IMR-90 (cell line): ENCODE results near the gene FOXN4. TPM values are rescaled to one million over a fixed set of nuclear protein-coding genes. Genes with fewer than 3 reads are reported as not detected.
A peak's percentile ranks its signal among the peaks of the same experiment; 100 is the strongest.

Source experiments
- ATAC-seq: fragments of 200-7000 bp; cut with Tn5 transposase; 2 replicates; pipeline ENCODE4 v1.9.1; 2020; ENCODE audit warnings: low read depth, mild to moderate bottlenecking, moderate library complexity
- BruUV-seq: library from RNA; stranded (reverse); fragments of 400-500 nt; replicated peaks from 2 replicates; lab custom pipeline; 2021; lab: Mats Ljungman, UMichigan
- CTCF ChIA-PET: fragments of 300-600 bp; formaldehyde crosslinking; extraction: SDS; loops from one replicate; lab custom pipeline; 2021; ENCODE audit warnings: antibody characterized with exemption; lab: Yijun Ruan, JAX
- POLR2A ChIA-PET: fragments of 300-600 bp; sonication (Branson Sonifier 250); formaldehyde crosslinking; loops from one replicate; lab custom pipeline; 2022; ENCODE audit warnings: antibody characterized with exemption; ENCODE audit not compliant: unreplicated experiment; lab: Charles Lee
- DNase-seq: peaks from one replicate; pipeline ENCODE4 v3.0.0; 2013
- H2AFZ ChIP-seq: replicated peaks from 2 replicates; pipeline ENCODE3; 2013; ENCODE audit warnings: low read length, mild to moderate bottlenecking; ENCODE audit not compliant: poor library complexity
- H2AK5ac ChIP-seq: 2 replicates; pipeline ENCODE4 v1.6.1; 2013; ENCODE audit warnings: low read depth, low read length, inconsistent platforms
- H2AK9ac ChIP-seq: replicated peaks from 2 replicates; pipeline ENCODE3; 2013; ENCODE audit warnings: mild to moderate bottlenecking, low read depth, low read length, moderate library complexity; ENCODE audit not compliant: poor library complexity
- H2BK120ac ChIP-seq: 2 replicates; pipeline ENCODE4 v1.6.1; 2013; ENCODE audit warnings: low read depth, low read length, inconsistent platforms
- H2BK15ac ChIP-seq: 3 replicates; pipeline ENCODE4 v1.6.1; 2013; ENCODE audit warnings: low read depth, low read length, inconsistent platforms
- H2BK20ac ChIP-seq: 2 replicates; pipeline ENCODE4 v1.6.1; 2013; ENCODE audit warnings: low read depth, mild to moderate bottlenecking, inconsistent platforms, low read length, moderate library complexity
- H2BK5ac ChIP-seq: 2 replicates; pipeline ENCODE4 v1.6.1; 2013; ENCODE audit warnings: mild to moderate bottlenecking, low read depth, low read length, inconsistent platforms; ENCODE audit not compliant: poor library complexity, severe bottlenecking
- H3K14ac ChIP-seq: replicated peaks from 2 replicates; pipeline ENCODE4 v1.6.1; 2013; ENCODE audit warnings: low read depth, low read length, inconsistent platforms
- H3K18ac ChIP-seq: 2 replicates; pipeline ENCODE4 v1.6.1; 2013; ENCODE audit warnings: low read depth, low read length, control low read depth
- H3K23ac ChIP-seq: 2 replicates; pipeline ENCODE4 v1.6.1; 2013; ENCODE audit warnings: low read depth, low read length, inconsistent platforms
- H3K27ac ChIP-seq: 2 replicates; pipeline ENCODE4 v1.5.1; 2013; ENCODE audit warnings: mild to moderate bottlenecking, control low read depth, low read length; ENCODE audit not compliant: insufficient read depth
- H3K27me3 ChIP-seq: 2 replicates; pipeline ENCODE4 v1.6.1; 2013; ENCODE audit warnings: low read length; ENCODE audit not compliant: control insufficient read depth, insufficient read depth
- H3K36me3 ChIP-seq: 2 replicates; pipeline ENCODE4 v1.6.1; 2013; ENCODE audit warnings: low read length, mixed read lengths; ENCODE audit not compliant: control insufficient read depth, insufficient read depth
- H3K4ac ChIP-seq: 2 replicates; pipeline ENCODE4 v1.6.1; 2013; ENCODE audit warnings: low read depth, low read length, inconsistent platforms
- H3K4me1 ChIP-seq: 2 replicates; pipeline ENCODE4 v1.6.1; 2013; ENCODE audit warnings: low read length, mixed read lengths; ENCODE audit not compliant: control insufficient read depth, insufficient read depth
- H3K4me2 ChIP-seq: 2 replicates; pipeline ENCODE4 v1.6.1; 2013; ENCODE audit warnings: low read depth, mild to moderate bottlenecking, control low read depth, low read length, moderate library complexity
- H3K4me3 ChIP-seq: 2 replicates; pipeline ENCODE4 v1.5.1; 2013; ENCODE audit warnings: low read depth, mild to moderate bottlenecking, control low read depth, low read length, moderate library complexity; ENCODE audit not compliant: insufficient read depth
- H3K56ac ChIP-seq: 2 replicates; pipeline ENCODE4 v1.6.1; 2013; ENCODE audit warnings: low read length, inconsistent platforms; ENCODE audit not compliant: insufficient read depth; ENCODE audit errors: extremely low read depth
- H3K79me1 ChIP-seq, 2 experiments: 2 replicates each; pipeline ENCODE4 v1.6.1; 2013; ENCODE audit warnings: low read length in 2 of 2, inconsistent platforms in 1 of 2, low read depth in 1 of 2
- H3K9ac ChIP-seq: 2 replicates; pipeline ENCODE4 v1.6.1; 2013; ENCODE audit warnings: low read depth, low read length, control low read depth
- H3K9me1 ChIP-seq: 2 replicates; pipeline ENCODE4 v1.6.1; 2013; ENCODE audit warnings: low read length, inconsistent platforms; ENCODE audit not compliant: insufficient read depth
- H3K9me3 ChIP-seq: 2 replicates; pipeline ENCODE4 v1.6.1; 2013; ENCODE audit warnings: low read length; ENCODE audit not compliant: control insufficient read depth, insufficient read depth
- H4K20me1 ChIP-seq: 2 replicates; pipeline ENCODE4 v1.6.1; 2013; ENCODE audit warnings: low read length, inconsistent platforms; ENCODE audit not compliant: insufficient read depth
- H4K5ac ChIP-seq: 2 replicates; pipeline ENCODE4 v1.6.1; 2013; ENCODE audit warnings: mild to moderate bottlenecking, low read depth, low read length, control low read depth
- H4K8ac ChIP-seq, 2 experiments: 2 replicates each; pipeline ENCODE4 v1.6.1; 2013; ENCODE audit warnings: low read depth in 2 of 2, low read length in 2 of 2, control low read depth in 1 of 2, inconsistent platforms in 1 of 2
- H4K91ac ChIP-seq: 2 replicates; pipeline ENCODE4 v1.6.1; 2013; ENCODE audit warnings: low read depth, low read length, inconsistent platforms; ENCODE audit not compliant: insufficient read depth
- CEBPB ChIP-seq: IDR thresholded peaks from 2 replicates; pipeline ENCODE4 v1.6.1; 2012; ENCODE audit warnings: low read depth, low read length, improper control_type of control experiment
- FOS ChIP-seq: fragments of 150-350 bp; IDR thresholded peaks from 2 replicates; pipeline ENCODE4 v1.6.1; 2016; ENCODE audit warnings: low read depth, low read length
- MAFK ChIP-seq: IDR thresholded peaks from 2 replicates; pipeline ENCODE4 v1.6.1; 2012; ENCODE audit warnings: low read depth, low read length, improper control_type of control experiment
- MAZ ChIP-seq: IDR thresholded peaks from 2 replicates; pipeline ENCODE4 v1.6.1; 2012; ENCODE audit warnings: low read depth, mild to moderate bottlenecking, low read length, improper control_type of control experiment, moderate library complexity, borderline replicate concordance
- NFE2L2 ChIP-seq: fragments of 150-350 bp; IDR thresholded peaks from 2 replicates; pipeline ENCODE4 v1.6.1; 2016; ENCODE audit warnings: low read depth, mild to moderate bottlenecking, low read length
- POLR2A ChIP-seq: IDR thresholded peaks from 2 replicates; pipeline ENCODE4 v1.6.1; 2012; ENCODE audit warnings: mild to moderate bottlenecking, low read depth, low read length
- WGBS, 2 experiments: methylation state at CpG; one replicate each; pipeline versions ENCODE4 v1.1.5 to v1.1.7; 2013; ENCODE audit warnings: missing lambda C conversion rate in 2 of 2; ENCODE audit not compliant: insufficient read length in 1 of 2; ENCODE audit errors: extremely low coverage in 2 of 2; 5-methylcytosine and 5-hydroxymethylcytosine counted together
- dilution Hi-C: fragments of 300-500 bp; cut with HindIII; formaldehyde crosslinking; loops from one replicate; pipeline ENCODE4 v1.14.3; 2018; ENCODE audit warnings: low sequenced_read_pairs; ENCODE audit not compliant: unreplicated experiment
- in situ Hi-C: fragments of 300-500 bp; cut with MboI; formaldehyde crosslinking; loops from 3 replicates; pipeline ENCODE4 v1.14.3; 2019; ENCODE audit warnings: low sequenced_read_pairs, inconsistent platforms, mixed read lengths
- intact Hi-C: fragments of 100-400 bp; cut with micrococcal nuclease; formaldehyde crosslinking; loops from 2 replicates; pipeline ENCODE4 v1.10.0; 2022
- polyA plus RNA-seq, 3 experiments: library from polyadenylated mRNA; depleted of rRNA; stranded (reverse); fragments of >200 nt; gene quantifications; 2 replicates each; pipeline ENCODE4 v1.2.3, GENCODE V29; 2012; ENCODE audit warnings: low replicate concordance in 1 of 3
- total RNA-seq: library from RNA; depleted of rRNA; stranded (reverse); fragments of >200 nt; gene quantifications from 2 replicates; pipeline ENCODE4 v1.2.3, GENCODE V29; 2012
- TF ChIP-seq, protein P1 (sequence below): fragments of 150-350 bp; IDR thresholded peaks from 2 replicates; pipeline ENCODE4 v1.6.1; 2017; ENCODE audit warnings: mild to moderate bottlenecking, antibody characterized with exemption, low read length, low read depth

Gene FOXN4
- total and polyA plus RNA-seq, 2 of the 4 experiments (the other 2 are of a cell fraction): not detected

DNA sequence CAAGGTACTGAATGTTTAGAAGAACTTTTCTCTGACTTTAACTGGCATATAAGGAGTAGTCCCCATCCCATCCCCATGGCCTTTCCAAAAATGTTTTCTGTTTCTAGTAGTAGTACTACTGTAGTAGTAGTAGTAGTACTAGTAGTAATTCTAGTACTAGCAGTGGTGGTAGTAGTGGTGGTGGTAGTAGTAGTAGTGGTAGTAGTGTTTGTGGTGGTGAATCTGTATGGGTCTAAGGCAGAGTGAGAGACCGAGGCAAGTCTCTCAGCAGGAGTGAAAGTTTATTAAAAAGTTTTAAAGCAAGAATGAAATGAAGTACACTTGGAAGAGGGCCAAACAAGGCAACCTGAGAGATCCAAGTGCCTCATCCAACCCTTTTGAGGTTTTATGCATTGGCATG, 58.6 kb downstream of the FOXN4 start:
- Histone ChIP-seq H3K9ac (no peak overlapping the region), H3K18ac (no peak overlapping the region), H2BK120ac (no peak overlapping the region), H2AFZ (no peak overlapping the region), H3K14ac (no peak overlapping the region), H4K8ac (no peak overlapping the region), H3K23ac (no peak overlapping the region), H3K9me1 (no peaks in the 10 kb centered on the region), H2BK20ac (no peak overlapping the region), H4K20me1 (no peaks in the 10 kb centered on the region), H3K56ac (no peak overlapping the region), H3K27ac (no peak overlapping the region), H4K91ac (no peak overlapping the region), H3K4me2 (no peak overlapping the region), H4K5ac (no peak overlapping the region), H3K4me3 (no peak overlapping the region), H2AK9ac (no peak overlapping the region), H3K79me1 (no peaks in the 10 kb centered on the region), H2BK5ac (no peak overlapping the region), H3K36me3 (peaks cover 4% of the 10 kb centered on the region), H3K4me1 (no peaks in the 10 kb centered on the region), H3K4ac (no peak overlapping the region), H3K27me3 (no peaks in the 10 kb centered on the region), H2BK15ac (no peak overlapping the region), H2AK5ac (no peak overlapping the region), H3K9me3 (peaks cover 8% of the 10 kb centered on the region; the same call in 1 of the 2 replicates)
- BruUV-seq: no TSS peak
- ChIA-PET POLR2A (no interaction called here), CTCF (no interaction called here)
- WGBS, 2 experiments: 83% methylated on average over 1 of the region's 1 CpG; no CpG with 5 or more reads in 1 of the 2 experiments
- ATAC-seq (no peak), DNase-seq (peak; percentile 1)
- in situ Hi-C loops: no loop called here
- intact Hi-C loops: no loop called here
- dilution Hi-C loops: no loop called here
- TF ChIP-seq NFE2L2 (no peak), MAZ (no peak), CEBPB (no peak), POLR2A (no peak), FOS (no peak), MAFK (no peak)
- TF ChIP-seq, protein P1, sequence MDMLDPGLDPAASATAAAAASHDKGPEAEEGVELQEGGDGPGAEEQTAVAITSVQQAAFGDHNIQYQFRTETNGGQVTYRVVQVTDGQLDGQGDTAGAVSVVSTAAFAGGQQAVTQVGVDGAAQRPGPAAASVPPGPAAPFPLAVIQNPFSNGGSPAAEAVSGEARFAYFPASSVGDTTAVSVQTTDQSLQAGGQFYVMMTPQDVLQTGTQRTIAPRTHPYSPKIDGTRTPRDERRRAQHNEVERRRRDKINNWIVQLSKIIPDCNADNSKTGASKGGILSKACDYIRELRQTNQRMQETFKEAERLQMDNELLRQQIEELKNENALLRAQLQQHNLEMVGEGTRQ: no peak
